A549 (cell line): ENCODE results near the gene GREB1.

Source experiments
- ESRRA ChIP-seq: fragments of 150-350 bp; IDR thresholded peaks from 2 replicates; pipeline ENCODE4 v1.6.1; 2014; ENCODE audit warnings: mild to moderate bottlenecking, low read length, borderline replicate concordance
- HDAC2 ChIP-seq: fragments of 200-600 bp; sonication (generic); IDR thresholded peaks from 2 replicates; pipeline ENCODE4 v1.6.1; 2016
- HOXA7 ChIP-seq: fragments of 250-450 bp; sonication (Bioruptor Pico); IDR thresholded peaks from 2 replicates; pipeline ENCODE4 v1.5.0; 2020; ENCODE audit warnings: mild to moderate bottlenecking, moderate library complexity
- PHF8 ChIP-seq: fragments of 200-600 bp; sonication (generic); IDR thresholded peaks from 2 replicates; pipeline ENCODE4 v1.6.1; 2016; ENCODE audit warnings: low read depth, mild to moderate bottlenecking, antibody characterized with exemption, moderate library complexity, borderline replicate concordance
- POLR2A ChIP-seq: IDR thresholded peaks from 2 replicates; pipeline ENCODE4 v1.6.1; 2012; ENCODE audit warnings: mild to moderate bottlenecking, low read length
- RNF2 ChIP-seq: fragments of 200-600 bp; sonication (generic); IDR thresholded peaks from 2 replicates; pipeline ENCODE4 v1.6.1; 2016; ENCODE audit warnings: low read depth, mild to moderate bottlenecking, antibody characterized with exemption, moderate library complexity, borderline replicate concordance
- SREBF2 ChIP-seq: fragments of 450-650 bp; IDR thresholded peaks from 2 replicates; pipeline ENCODE4 v1.6.1; 2014; ENCODE audit warnings: mild to moderate bottlenecking, moderate library complexity
- TF ChIP-seq, protein P1 (sequence below): fragments of >200 bp; sonication (Bioruptor Twin); formaldehyde crosslinking; IDR thresholded peaks from 3 replicates; pipeline ENCODE4 v1.5.1; 2016
- TF ChIP-seq, protein P2 (sequence below): IDR thresholded peaks from 2 replicates; pipeline ENCODE4 v1.6.1; 2012

GRCh38 chr2:11662882-11663281 is 129.0 kb downstream of the GREB1 start:
- TF ChIP-seq, protein P1, sequence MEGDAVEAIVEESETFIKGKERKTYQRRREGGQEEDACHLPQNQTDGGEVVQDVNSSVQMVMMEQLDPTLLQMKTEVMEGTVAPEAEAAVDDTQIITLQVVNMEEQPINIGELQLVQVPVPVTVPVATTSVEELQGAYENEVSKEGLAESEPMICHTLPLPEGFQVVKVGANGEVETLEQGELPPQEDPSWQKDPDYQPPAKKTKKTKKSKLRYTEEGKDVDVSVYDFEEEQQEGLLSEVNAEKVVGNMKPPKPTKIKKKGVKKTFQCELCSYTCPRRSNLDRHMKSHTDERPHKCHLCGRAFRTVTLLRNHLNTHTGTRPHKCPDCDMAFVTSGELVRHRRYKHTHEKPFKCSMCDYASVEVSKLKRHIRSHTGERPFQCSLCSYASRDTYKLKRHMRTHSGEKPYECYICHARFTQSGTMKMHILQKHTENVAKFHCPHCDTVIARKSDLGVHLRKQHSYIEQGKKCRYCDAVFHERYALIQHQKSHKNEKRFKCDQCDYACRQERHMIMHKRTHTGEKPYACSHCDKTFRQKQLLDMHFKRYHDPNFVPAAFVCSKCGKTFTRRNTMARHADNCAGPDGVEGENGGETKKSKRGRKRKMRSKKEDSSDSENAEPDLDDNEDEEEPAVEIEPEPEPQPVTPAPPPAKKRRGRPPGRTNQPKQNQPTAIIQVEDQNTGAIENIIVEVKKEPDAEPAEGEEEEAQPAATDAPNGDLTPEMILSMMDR: no peak
- TF ChIP-seq POLR2A (no peak), PHF8 (no peak), HDAC2 (no peak), SREBF2 (no peak), HOXA7 (no peak), ESRRA (no peak), RNF2 (no peak)
- TF ChIP-seq, protein P2, sequence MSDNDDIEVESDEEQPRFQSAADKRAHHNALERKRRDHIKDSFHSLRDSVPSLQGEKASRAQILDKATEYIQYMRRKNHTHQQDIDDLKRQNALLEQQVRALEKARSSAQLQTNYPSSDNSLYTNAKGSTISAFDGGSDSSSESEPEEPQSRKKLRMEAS: no peak
